GM21825 (cell line): ENCODE measurements around the gene MUCL1.
"Not testable (repeated sequence)": the region's sequence is repeated elsewhere in the genome, so short reads cannot be mapped to it uniquely, and the experiment has no call there.

Source experiments
- ATAC-seq: cut with Tn5 transposase; IDR thresholded peaks from one replicate; pipeline ENCODE4 v1.9.1; 2021; ENCODE audit warnings: mild to moderate bottlenecking, moderate library complexity; ENCODE audit not compliant: unreplicated experiment

MUCL1 gene

GRCh38 chr12:54853933-54854538, at the start of gene MUCL1:
Gene MUCL1 (plus strand): TSS chr12:54854516. CDS start chr12:54854583, 67 bp downstream.
- ATAC-seq, result peak; percentile 95

- no peak for ATAC-seq
These were observed 32.6 kb upstream of the MUCL1 start for GRCh38 chr12:54821676-54822075.

GRCh38 chr12:54824402-54824801, 29.9 kb upstream of the MUCL1 start:
- no peak for ATAC-seq

- no peak for ATAC-seq
These were observed 24.8 kb upstream of the MUCL1 start for GRCh38 chr12:54829511-54829910.

- ATAC-seq, result no peak
These were observed 24.1 kb upstream of the MUCL1 start for GRCh38 chr12:54830199-54830598.

GRCh38 chr12:54831631-54832030, 22.7 kb upstream of the MUCL1 start:
- no peak for ATAC-seq

- ATAC-seq, result no peak
These were observed 14.0 kb upstream of the MUCL1 start for GRCh38 chr12:54840244-54840865.

- ATAC-seq, result no peak
These were observed 3.1 kb downstream of the MUCL1 start for GRCh38 chr12:54857406-54857805.

GRCh38 chr12:54858562-54858961, 4.2 kb downstream of the MUCL1 start:
- no peak for ATAC-seq

- ATAC-seq, result no peak
These were observed 5.2 kb downstream of the MUCL1 start for GRCh38 chr12:54859502-54859901.

- no peak for ATAC-seq
These were observed 7.6 kb downstream of the MUCL1 start for GRCh38 chr12:54861927-54862326.

- ATAC-seq, result no peak
These were observed 9.8 kb downstream of the MUCL1 start for GRCh38 chr12:54863948-54864618.

- ATAC-seq, result no peak
These were observed 11.5 kb downstream of the MUCL1 start for GRCh38 chr12:54865683-54866324.

GRCh38 chr12:54868690-54869089, 14.4 kb downstream of the MUCL1 start:
- ATAC-seq, result no peak

- ATAC-seq, result no peak
These were observed 15.7 kb downstream of the MUCL1 start for GRCh38 chr12:54870048-54870447.

GRCh38 chr12:54870617-54871016, 16.3 kb downstream of the MUCL1 start:
- no peak for ATAC-seq

GRCh38 chr12:54879150-54879549, 24.8 kb downstream of the MUCL1 start:
- no peak for ATAC-seq

- ATAC-seq, result no peak
These were observed 25.3 kb downstream of the MUCL1 start for GRCh38 chr12:54879579-54879978.

GRCh38 chr12:54882079-54882478, 27.8 kb downstream of the MUCL1 start:
- ATAC-seq, result no peak

GRCh38 chr12:54882597-54882996, 28.3 kb downstream of the MUCL1 start:
- not testable (repeated sequence) for ATAC-seq

GRCh38 chr12:54888428-54888827, 34.1 kb downstream of the MUCL1 start:
- not testable (repeated sequence) for ATAC-seq

GRCh38 chr12:54890339-54890738, 36.0 kb downstream of the MUCL1 start:
- ATAC-seq, result no peak
